H7 (cell line): Measurements from ENCODE around the gene DIP2C. TPM values are rescaled to one million over a fixed set of nuclear protein-coding genes. Genes with fewer than 3 reads are reported as not detected.

Experiments used
- DNase-seq: peaks from one replicate; pipeline ENCODE4 v3.0.0; 2012
- H3K27me3 ChIP-seq: 2 replicates; pipeline ENCODE4 v1.6.0; 2011; ENCODE audit warnings: mild to moderate bottlenecking, low read length; ENCODE audit not compliant: control insufficient read depth, insufficient read depth
- H3K36me3 ChIP-seq: replicated peaks from 2 replicates; pipeline ENCODE4 v1.5.1; 2011; ENCODE audit warnings: low read length; ENCODE audit not compliant: control insufficient read depth, insufficient read depth
- H3K4me3 ChIP-seq: 2 replicates; pipeline ENCODE4 v1.5.1; 2011; ENCODE audit warnings: low read depth, mild to moderate bottlenecking, control low read depth, low read length, moderate library complexity; ENCODE audit not compliant: insufficient read depth
- total RNA-seq: library from RNA; depleted of rRNA; stranded (reverse); fragments of >200 nt; shearing (Covaris generic); gene quantifications from 2 replicates; pipeline ENCODE4 v1.2.3, GENCODE V29; 2014

Gene DIP2C
- total RNA-seq, 1 experiment from 2014 or later, result 4.8 TPM

DNA sequence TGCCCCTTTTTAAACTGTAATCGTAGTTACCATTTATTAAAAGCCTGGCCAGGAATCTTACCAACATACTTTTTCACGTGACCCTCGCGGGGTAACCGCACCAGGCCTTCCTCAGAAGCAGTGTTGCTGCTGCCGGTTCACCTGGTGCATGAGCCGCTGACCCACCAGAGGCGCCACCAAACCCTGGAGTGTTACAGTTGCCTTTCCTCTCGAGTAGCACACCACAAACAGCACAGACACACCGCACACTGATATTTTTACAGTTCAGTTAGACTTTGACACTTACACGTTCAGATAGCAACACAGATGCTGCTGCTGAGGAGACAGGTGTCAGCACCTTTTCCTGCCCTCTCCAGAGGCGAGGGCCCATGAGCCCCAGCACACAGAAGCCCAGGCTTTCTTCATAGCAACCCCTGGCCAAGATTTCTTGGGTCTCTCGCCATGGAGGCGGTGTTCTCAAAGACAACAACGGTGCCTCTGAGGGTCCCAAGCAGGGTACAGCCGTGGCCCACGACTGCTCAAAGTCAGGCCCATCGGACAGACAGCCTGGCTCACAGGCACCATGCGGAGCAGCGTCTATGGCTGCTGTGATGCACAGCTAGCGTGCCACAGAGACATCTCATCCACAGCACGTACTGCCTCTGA lies 123.1 kb downstream of the DIP2C start:
- no peaks in the 10 kb centered on the region for H3K27me3 ChIP-seq
- H3K36me3 ChIP-seq, result no peaks in the 10 kb centered on the region
- H3K4me3 ChIP-seq, result no peak overlapping the region
- peak; percentile 45 for DNase-seq

DNA sequence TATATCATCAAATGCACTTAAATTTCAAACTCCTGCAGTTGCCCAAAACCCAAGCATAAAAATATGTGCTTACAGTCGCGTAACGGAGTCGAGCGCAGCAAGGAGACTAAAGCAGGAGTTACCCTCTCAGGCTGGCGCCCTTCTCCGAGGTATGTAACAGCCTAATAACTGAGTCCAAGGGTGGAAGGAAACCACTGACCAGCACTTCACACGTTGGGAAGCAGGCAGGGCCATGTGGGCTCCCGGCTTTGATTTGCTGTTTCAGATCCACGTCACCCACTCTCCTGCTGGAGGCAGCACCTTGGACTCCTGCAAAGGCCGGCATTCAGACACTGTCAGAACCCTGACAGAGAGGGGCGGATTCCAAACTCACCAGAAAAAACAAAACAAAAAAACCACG lies 123.8 kb downstream of the DIP2C start:
- peak; percentile 26 for DNase-seq
- Histone ChIP-seq H3K4me3 (no peak overlapping the region), H3K36me3 (no peaks in the 10 kb centered on the region), H3K27me3 (no peaks in the 10 kb centered on the region)

DNA sequence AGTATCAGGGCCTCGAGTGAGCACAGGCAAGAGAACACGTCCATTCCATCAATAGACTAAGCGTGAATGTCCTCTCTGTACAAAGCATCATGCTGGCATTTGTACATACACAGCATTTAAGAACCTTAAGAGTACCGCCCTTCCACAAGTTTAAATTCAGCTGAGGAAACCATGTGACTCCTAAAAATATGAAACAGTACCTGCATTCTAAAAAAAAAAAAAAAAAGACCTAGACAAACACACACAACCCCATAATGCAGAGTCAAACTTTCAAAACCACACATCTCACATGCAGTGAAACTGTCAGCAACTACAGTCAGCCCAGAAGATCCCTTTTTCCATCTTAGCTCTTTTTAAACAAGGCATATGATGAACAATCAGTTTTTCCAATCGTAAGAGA lies 124.3 kb downstream of the DIP2C start:
- Histone ChIP-seq H3K4me3 (no peak overlapping the region), H3K27me3 (no peaks in the 10 kb centered on the region), H3K36me3 (no peaks in the 10 kb centered on the region)
- no peak for DNase-seq

DNA sequence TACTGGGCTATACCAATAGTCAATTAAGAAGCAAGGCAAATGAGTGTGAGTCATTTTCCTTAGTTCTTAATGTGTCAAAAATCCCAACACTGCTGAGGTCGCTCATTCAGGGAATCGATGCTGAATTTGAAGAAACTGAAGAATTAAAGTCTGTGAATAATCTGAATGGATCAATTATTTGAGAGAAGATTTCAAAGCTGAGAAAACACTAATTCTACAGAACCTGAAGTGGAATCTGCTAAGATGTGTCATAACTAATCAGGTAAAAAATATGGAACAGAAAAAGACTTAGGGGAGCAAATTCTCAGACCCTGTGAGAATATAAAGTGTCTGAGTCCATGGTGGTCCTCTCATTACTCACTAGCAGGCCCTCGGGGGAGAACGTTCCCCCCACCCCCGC lies 125.6 kb downstream of the DIP2C start:
- H3K27me3 ChIP-seq, result no peaks in the 10 kb centered on the region
- no peaks in the 10 kb centered on the region for H3K36me3 ChIP-seq
- no peak for DNase-seq
- no peak overlapping the region for H3K4me3 ChIP-seq

DNA sequence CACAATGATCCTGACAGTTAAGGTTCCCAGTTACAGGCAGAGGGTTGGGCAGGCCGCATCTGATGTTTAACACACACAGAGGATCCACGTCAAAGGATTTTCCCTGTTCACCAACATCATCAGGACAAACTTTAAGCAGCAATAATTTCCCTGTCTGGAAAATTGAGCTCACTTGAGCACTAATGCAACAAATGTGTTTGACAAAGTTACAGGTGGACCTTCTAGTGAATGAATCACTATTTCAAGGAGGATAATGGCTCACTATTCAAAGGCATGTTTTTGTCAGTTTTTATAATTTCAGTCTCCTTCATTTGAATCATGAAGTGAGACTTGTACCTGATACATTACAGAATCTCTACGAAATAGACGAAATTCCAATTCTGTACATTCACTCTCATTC lies 127.3 kb downstream of the DIP2C start:
- Histone ChIP-seq H3K4me3 (no peak overlapping the region), H3K36me3 (no peaks in the 10 kb centered on the region), H3K27me3 (no peaks in the 10 kb centered on the region)
- DNase-seq, result no peak

DNA sequence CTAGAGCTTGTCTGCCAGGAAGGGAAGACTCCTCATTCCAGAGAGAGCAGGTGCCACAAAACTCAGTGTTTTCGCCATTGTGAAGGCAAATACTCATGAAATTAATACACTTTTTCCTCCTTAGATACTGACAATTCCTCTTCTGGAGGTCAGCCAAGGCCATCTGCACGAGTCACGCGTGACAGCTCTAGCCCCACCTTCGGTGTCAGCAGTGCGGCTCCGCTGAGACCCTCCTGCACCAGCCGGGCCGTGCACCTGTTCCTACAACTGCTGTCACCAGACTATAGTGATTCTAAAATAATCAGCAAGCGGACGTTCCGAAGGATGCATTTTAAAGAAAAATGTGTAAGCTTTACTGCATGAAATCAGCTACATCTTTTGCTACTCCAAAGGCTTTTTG lies 127.7 kb downstream of the DIP2C start:
- no peak for DNase-seq
- no peak overlapping the region for H3K4me3 ChIP-seq
- H3K36me3 ChIP-seq, result no peaks in the 10 kb centered on the region
- H3K27me3 ChIP-seq, result no peaks in the 10 kb centered on the region

DNA sequence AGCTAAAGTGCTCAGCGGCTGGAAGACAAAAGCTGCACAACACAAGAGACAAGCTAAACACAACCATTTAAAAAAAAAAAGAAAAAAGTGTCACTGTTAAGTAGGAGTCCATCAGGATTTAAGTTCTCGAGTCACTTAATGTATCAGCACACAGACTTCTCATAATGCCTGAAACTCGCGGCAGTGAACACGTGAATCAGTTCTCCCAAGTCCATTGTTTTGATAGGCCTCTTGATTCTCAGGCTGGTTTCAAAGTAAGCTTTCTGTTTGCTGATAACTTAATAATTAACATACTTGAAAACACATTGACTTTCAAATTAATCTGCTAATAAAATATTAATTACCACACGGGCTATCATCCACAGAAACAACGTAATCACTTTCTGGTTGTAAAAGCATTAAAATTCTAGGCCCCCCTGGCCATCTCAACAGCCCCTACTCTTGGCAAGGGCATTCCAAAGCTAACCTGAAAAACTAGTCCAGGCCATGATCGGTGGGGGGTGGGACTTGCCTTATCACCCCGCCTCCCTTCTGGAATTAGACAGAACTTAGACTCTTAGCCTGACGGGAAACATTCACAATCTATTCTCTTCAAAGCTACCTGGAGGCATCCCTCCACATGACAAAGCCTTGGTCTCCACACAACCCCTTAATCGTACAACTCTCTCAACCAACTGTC lies 129.0 kb downstream of the DIP2C start:
- no peak for DNase-seq
- no peaks in the 10 kb centered on the region for H3K27me3 ChIP-seq
- H3K36me3 ChIP-seq, result no peaks in the 10 kb centered on the region
- no peak overlapping the region for H3K4me3 ChIP-seq

DNA sequence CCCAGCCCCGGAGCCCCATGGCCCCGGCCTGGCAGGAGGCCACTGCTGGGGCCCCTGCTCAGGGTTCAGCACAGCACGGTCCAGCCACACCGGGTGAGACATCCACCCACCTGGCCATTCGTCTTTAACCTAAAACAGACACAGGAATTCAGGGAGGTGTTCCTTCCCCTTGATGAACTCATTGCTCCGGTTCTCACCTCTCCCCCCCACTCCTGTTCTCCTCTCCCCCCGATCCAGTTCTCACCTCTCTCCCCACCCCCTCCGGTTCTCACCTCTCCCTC lies 129.8 kb downstream of the DIP2C start:
- no peak overlapping the region for H3K4me3 ChIP-seq
- no peak for DNase-seq
- H3K36me3 ChIP-seq, result no peaks in the 10 kb centered on the region
- no peaks in the 10 kb centered on the region for H3K27me3 ChIP-seq

DNA sequence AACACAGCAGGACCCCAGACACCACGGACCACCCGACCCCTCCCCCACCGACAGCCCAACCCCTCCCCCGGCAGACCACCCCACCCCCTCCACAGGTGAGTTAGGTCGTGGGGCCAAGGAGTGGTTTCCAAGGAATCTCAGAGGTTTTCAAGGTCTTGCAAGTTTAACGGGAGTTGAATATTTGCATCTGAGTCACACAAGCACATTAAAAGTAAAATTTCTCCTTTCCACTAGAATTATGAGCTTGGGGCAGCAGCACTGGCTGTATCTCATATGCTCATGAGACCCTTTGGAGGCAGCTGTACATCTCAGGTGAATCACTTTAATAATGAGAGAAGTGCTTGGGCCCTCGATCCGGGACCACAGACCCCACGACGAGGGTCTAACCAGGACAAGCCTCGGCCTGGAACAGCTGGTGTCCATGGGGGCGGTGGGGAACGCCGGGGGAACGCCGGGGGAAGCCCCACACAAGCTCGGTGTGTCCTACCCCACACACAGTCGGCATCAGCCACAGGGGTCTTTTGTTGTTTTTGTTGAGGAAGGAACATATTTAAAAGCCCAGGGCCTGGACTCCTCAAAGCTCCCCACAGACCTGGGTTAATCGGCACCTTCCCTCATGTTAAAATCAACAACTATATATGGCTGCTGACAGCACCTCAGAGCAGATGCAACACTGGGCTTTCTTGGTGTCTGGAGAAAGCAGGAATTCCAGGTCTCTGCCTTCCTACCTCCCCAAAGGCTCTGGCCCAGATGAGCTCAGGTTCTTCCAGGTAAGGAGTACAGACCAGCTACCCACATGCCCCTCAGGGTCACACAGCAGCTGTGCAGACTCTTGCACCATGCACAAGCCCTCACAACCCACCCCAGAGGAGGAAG lies 130.3 kb downstream of the DIP2C start:
- Histone ChIP-seq H3K36me3 (no peaks in the 10 kb centered on the region), H3K27me3 (no peaks in the 10 kb centered on the region), H3K4me3 (no peak overlapping the region)
- peak; percentile 71 for DNase-seq

DNA sequence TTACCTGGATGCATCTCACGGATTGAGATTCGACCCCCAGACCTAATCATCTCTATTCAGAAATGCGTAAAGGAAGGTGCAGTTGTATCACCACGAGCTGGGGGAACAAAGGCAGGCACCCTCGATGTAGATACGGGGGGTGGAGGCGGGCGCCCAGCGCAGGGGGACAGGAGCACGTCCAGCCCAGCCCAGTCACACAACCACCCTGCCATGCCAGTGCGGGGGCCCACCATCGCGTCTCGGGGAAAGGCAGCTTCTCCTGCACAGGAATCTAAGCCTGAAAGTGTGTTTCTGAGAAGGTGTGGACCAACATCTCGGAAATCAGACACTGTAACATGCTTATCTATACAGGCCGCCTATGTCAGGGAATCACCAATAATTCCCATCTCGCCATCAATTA lies 131.1 kb downstream of the DIP2C start:
- no peaks in the 10 kb centered on the region for H3K36me3 ChIP-seq
- no peak for DNase-seq
- H3K27me3 ChIP-seq, result no peaks in the 10 kb centered on the region
- no peak overlapping the region for H3K4me3 ChIP-seq

DNA sequence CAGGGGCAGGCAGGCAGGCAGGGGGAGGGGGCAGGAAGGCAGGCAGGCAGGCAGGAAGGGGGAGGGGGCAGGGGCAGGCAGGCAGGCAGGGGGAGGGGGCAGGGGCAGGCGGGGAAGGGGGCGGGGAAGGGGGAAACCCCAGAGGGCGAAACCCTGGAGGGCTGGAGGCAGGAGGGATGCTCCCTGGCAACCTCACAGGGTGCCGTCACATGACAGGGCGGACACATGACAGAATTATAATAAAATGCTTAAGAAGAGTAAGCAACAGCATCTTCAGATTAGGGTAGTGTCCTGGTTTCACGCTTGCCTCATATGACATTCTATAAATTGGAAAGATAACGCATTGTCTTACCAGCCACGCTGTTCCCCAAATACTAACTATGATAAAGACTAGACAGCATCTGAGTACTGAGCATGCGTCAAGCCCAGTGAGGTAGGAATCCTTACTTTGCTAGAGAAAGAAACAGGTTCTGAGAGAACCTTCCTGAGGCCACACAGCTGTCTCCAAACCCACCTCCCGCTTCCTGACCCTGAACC lies 131.6 kb downstream of the DIP2C start:
- no peak overlapping the region for H3K4me3 ChIP-seq
- no peaks in the 10 kb centered on the region for H3K36me3 ChIP-seq
- peak; percentile 74 for DNase-seq
- H3K27me3 ChIP-seq, result no peaks in the 10 kb centered on the region

DNA sequence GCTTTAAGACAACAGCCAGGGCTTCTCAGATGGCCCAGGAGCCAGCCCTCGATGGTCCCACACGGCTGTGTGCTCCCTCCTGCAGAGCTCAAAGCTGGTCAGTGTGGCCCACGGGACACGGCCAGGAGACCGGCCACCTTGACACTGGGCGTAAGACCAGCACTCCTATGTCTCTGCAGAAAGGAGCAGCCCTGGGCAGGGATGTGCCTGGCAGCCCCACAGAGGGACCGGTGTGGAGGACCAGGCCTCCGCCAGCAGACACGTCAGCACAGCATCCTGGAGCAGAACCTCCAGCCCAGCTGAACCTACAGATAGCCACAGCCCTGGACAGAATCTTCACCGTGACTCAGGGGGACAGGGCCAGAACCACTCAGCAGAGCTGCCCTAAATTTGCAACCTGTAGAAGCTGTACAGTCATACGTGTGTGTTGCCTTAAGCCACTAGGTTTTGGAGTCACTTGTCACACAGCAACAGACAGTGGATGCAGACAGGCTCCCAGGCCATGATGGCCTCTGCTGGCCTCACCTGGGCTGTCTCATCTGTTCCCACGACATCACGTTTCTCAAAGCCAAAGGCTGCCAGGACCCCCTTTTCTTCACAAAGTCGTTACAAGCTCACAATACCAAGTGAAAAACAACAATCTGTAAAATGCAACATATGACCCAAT lies 132.4 kb downstream of the DIP2C start:
- H3K4me3 ChIP-seq, result no peak overlapping the region
- DNase-seq, result peak; percentile 41
- H3K36me3 ChIP-seq, result no peaks in the 10 kb centered on the region
- H3K27me3 ChIP-seq, result no peaks in the 10 kb centered on the region

DNA sequence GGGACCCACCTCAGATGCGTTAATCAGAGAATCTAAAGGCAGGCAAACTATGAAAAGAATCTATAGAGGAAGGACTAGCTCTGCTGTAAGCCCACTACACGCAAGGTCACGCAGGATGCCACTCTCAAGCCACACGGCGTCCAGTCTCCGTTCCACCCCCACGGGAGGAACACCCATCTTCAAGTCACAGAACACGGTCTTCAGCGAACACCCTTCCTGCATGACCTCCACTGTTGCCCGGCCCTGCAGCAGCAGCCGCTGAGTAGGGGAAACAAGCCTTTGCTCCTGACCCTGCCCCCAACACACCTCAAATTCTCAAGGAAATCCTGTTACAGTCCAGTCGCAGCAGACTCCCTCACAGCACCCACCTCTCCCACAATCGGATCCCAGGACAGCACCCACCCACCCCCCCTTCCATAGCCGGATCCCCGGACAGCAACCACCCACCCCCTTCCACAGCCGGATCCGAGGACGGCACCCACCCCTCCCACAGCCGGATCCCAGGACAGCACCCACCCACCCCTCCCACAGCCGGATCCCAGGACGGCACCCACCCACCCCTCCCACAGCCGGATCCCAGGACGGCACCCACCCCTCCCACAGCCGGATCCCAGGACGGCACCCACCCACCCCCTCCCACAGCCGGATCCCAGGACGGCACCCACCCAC lies 133.7 kb downstream of the DIP2C start:
- DNase-seq, result no peak
- Histone ChIP-seq H3K27me3 (no peaks in the 10 kb centered on the region), H3K4me3 (no peak overlapping the region), H3K36me3 (no peaks in the 10 kb centered on the region)

DNA sequence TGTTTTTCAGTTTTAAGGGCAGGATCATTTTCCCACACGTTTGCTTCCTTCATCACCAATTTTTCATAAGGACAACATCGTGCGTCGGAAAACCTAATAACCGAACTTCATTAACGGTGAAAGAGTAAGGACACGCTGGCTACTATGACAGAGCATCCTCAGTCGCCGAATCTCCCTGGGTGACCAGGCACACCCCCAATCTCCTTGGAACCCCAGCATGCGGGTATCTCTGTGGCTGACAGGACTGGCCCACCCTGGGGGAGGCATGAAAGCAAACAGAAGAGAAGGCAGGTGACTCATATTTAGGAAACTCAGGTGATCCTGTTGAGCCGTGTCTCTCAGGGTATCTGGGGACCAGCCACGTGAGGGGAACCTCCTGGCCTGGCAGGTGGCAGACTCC lies 134.2 kb downstream of the DIP2C start:
- H3K36me3 ChIP-seq, result no peaks in the 10 kb centered on the region
- H3K27me3 ChIP-seq, result no peaks in the 10 kb centered on the region
- H3K4me3 ChIP-seq, result no peak overlapping the region
- no peak for DNase-seq
